Measurements from ENCODE around the gene HDLBP.

HDLBP gene

GRCh38 chr2:241226723-241227572 lies 88.5 kb downstream of the HDLBP start:
- no peak for DNase-seq

GRCh38 chr2:241225983-241226382 lies 89.5 kb downstream of the HDLBP start:
- no peak for DNase-seq

GRCh38 chr2:241225545-241225944 lies 89.9 kb downstream of the HDLBP start:
- DNase-seq, result no peak

GRCh38 chr2:241224851-241225438 lies 90.5 kb downstream of the HDLBP start:
- no peak for DNase-seq

- DNase-seq, result no peak
These were observed 91.2 kb downstream of the HDLBP start for GRCh38 chr2:241224018-241224850.

GRCh38 chr2:241223211-241224017 lies 92.1 kb downstream of the HDLBP start:
- no peak for DNase-seq

- no peak for DNase-seq
These were observed 95.6 kb downstream of the HDLBP start for GRCh38 chr2:241219856-241220356.

- DNase-seq, result no peak
These were observed 96.5 kb downstream of the HDLBP start for GRCh38 chr2:241219030-241219382.

- DNase-seq, result peak; percentile 12
These were observed 97.1 kb downstream of the HDLBP start for GRCh38 chr2:241218131-241219029.

- peak; percentile 20 for DNase-seq
These were observed 98.0 kb downstream of the HDLBP start for GRCh38 chr2:241217320-241218031.

- no peak for DNase-seq
These were observed 99.2 kb downstream of the HDLBP start for GRCh38 chr2:241216211-241216761.

- no peak for DNase-seq
These were observed 100.1 kb downstream of the HDLBP start for GRCh38 chr2:241215421-241215820.

- no peak for DNase-seq
These were observed 100.7 kb downstream of the HDLBP start for GRCh38 chr2:241214766-241215165.

- no peak for DNase-seq
These were observed 101.3 kb downstream of the HDLBP start for GRCh38 chr2:241214209-241214608.

- DNase-seq, result no peak
These were observed 101.9 kb downstream of the HDLBP start for GRCh38 chr2:241213567-241213966.

GRCh38 chr2:241213041-241213440 lies 102.4 kb downstream of the HDLBP start:
- DNase-seq, result no peak

- no peak for DNase-seq
These were observed 104.2 kb downstream of the HDLBP start for GRCh38 chr2:241211276-241211675.

GRCh38 chr2:241209271-241209670 lies 106.2 kb downstream of the HDLBP start:
- no peak for DNase-seq

- DNase-seq, result no peak
These were observed 107.4 kb downstream of the HDLBP start for GRCh38 chr2:241208058-241208457.

- no peak for DNase-seq
These were observed 107.8 kb downstream of the HDLBP start for GRCh38 chr2:241207641-241208040.

GRCh38 chr2:241207151-241207550 lies 108.3 kb downstream of the HDLBP start:
- no peak for DNase-seq

All from DMS79 treated with DMSO at 0.1 percent for 48 hours (cell line).